Hippocampal formation (tissue), 2 donors: ENCODE data around the gene ZBTB20.

Experiments used
- DNase-seq, 2 donors: peaks; one replicate each; lab custom pipeline; 2025; lab: John Stamatoyannopoulos, UW

Gene ZBTB20

GRCh38 chr3:114481113-114481512 is 666.0 kb downstream of the ZBTB20 start:
- no peak for DNase-seq

GRCh38 chr3:114480442-114480841 is 666.6 kb downstream of the ZBTB20 start:
- DNase-seq, result no peak

GRCh38 chr3:114478801-114479200 is 668.3 kb downstream of the ZBTB20 start:
- no peak for DNase-seq

GRCh38 chr3:114476511-114476910 is 670.6 kb downstream of the ZBTB20 start:
- no peak for DNase-seq

- DNase-seq, result no peak
These were observed 675.6 kb downstream of the ZBTB20 start for GRCh38 chr3:114471478-114471877.

- DNase-seq, result no peak
These were observed 678.0 kb downstream of the ZBTB20 start for GRCh38 chr3:114469070-114469469.

- DNase-seq, result no peak
These were observed 680.3 kb downstream of the ZBTB20 start for GRCh38 chr3:114466816-114467215.

GRCh38 chr3:114466251-114466650 is 680.8 kb downstream of the ZBTB20 start:
- DNase-seq, result no peak

GRCh38 chr3:114464548-114464947 is 682.5 kb downstream of the ZBTB20 start:
- DNase-seq, result no peak

- no peak for DNase-seq
These were observed 684.3 kb downstream of the ZBTB20 start for GRCh38 chr3:114462750-114463149.

- no peak for DNase-seq
These were observed 686.6 kb downstream of the ZBTB20 start for GRCh38 chr3:114460459-114460858.

GRCh38 chr3:114456742-114457141 is 690.3 kb downstream of the ZBTB20 start:
- no peak for DNase-seq

- no peak for DNase-seq
These were observed 691.7 kb downstream of the ZBTB20 start for GRCh38 chr3:114455432-114455831.

GRCh38 chr3:114454551-114455251 is 692.4 kb downstream of the ZBTB20 start:
- DNase-seq, result peak; percentile 59 to 60

GRCh38 chr3:114453361-114453780 is 693.7 kb downstream of the ZBTB20 start:
- DNase-seq, result no peak

GRCh38 chr3:114452937-114453336 is 694.2 kb downstream of the ZBTB20 start:
- no peak for DNase-seq

- DNase-seq, result peak in 1 of 2 donors; percentile 52
These were observed 694.8 kb downstream of the ZBTB20 start for GRCh38 chr3:114452256-114452655.

GRCh38 chr3:114451561-114452018 is 695.5 kb downstream of the ZBTB20 start:
- peak; percentile 31 to 85 for DNase-seq

- DNase-seq, result peak in 1 of 2 donors; percentile 72
These were observed 696.0 kb downstream of the ZBTB20 start for GRCh38 chr3:114451051-114451451.

- peak; percentile 20 to 56 for DNase-seq
These were observed 697.0 kb downstream of the ZBTB20 start for GRCh38 chr3:114450008-114450596.

- DNase-seq, result peak in 1 of 2 donors; percentile 49
These were observed 697.6 kb downstream of the ZBTB20 start for GRCh38 chr3:114449271-114450007.

- DNase-seq, result peak in 1 of 2 donors; percentile 21
These were observed 699.1 kb downstream of the ZBTB20 start for GRCh38 chr3:114447950-114448479.
